Dendritic cell treated with granulocyte-macrophage colony-stimulating factor and Interleukin-4, amounts not matched to agents 40 ng/mL and 50 ng/mL, for 4 days (primary cell): ENCODE data around the gene FAM110A.
A peak's percentile ranks its signal among the peaks of the same experiment; 100 is the strongest.
"Not testable (repeated sequence)": the region's sequence is repeated elsewhere in the genome, so short reads cannot be mapped to it uniquely, and the experiment has no call there.

Source experiments
- H3K27ac Mint-ChIP-seq: one replicate; pipeline ENCODE4 v1.8.0; 2022; ENCODE audit warnings: mild to moderate bottlenecking, mixed read lengths
- H3K27me3 Mint-ChIP-seq: one replicate; pipeline ENCODE4 v1.8.0; 2022; ENCODE audit warnings: mild to moderate bottlenecking, mixed read lengths
- H3K36me3 Mint-ChIP-seq: one replicate; pipeline ENCODE4 v1.8.0; 2022; ENCODE audit warnings: low read depth, mixed read lengths
- H3K4me1 Mint-ChIP-seq: one replicate; pipeline ENCODE4 v1.8.0; 2022; ENCODE audit warnings: low read depth, mixed read lengths
- H3K4me3 Mint-ChIP-seq: one replicate; pipeline ENCODE4 v1.8.0; 2022; ENCODE audit warnings: mild to moderate bottlenecking, moderate library complexity, mixed read lengths
- H3K9me3 Mint-ChIP-seq: one replicate; pipeline ENCODE4 v1.8.0; 2022; ENCODE audit warnings: mixed read lengths
- intact Hi-C: fragments of 100-400 bp; cut with micrococcal nuclease; formaldehyde crosslinking; loops from one replicate; pipeline ENCODE4 v1.15.0; 2022

FAM110A gene

DNA sequence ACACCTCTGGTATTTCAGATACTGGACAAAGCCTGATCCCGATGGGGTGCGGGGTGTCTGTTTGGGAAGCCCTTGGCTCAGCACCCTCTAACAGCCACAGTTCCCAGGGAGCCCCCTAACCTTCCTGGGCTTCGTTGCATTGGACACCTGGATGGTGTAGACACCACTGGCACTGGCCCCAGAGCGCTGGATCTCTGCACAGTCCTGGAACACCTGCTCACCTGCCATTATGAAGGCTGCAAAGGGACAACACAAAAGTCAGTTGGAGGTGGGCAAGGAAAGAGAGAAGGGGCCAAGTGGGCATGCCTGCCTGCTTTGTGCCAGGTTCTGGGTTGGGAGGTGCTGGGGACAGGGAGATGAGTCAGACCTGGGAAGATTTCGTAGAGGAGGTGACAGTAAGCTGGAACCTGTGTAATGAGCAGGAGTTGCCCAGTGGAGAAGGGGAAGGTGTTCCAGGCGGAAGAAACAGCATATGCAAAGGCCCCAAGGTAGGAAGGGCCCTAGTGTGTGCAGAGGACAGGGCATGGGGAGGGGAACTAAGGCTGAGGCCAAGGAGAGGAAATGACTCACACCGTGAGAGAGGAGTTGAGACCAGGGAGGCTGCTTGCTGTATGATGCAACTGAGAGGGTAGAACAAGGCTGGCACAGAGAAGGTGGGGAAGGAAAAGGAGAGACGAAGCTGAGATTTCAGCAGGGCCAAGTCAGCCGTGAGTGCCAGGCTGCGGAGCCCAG is 47.7 kb downstream of the FAM110A start:
- H3K9me3 Mint-ChIP-seq = no peaks in the 10 kb centered on the region
- H3K4me3 Mint-ChIP-seq = no peak overlapping the region
- peaks cover 37% of the 10 kb centered on the region for H3K27me3 Mint-ChIP-seq

DNA sequence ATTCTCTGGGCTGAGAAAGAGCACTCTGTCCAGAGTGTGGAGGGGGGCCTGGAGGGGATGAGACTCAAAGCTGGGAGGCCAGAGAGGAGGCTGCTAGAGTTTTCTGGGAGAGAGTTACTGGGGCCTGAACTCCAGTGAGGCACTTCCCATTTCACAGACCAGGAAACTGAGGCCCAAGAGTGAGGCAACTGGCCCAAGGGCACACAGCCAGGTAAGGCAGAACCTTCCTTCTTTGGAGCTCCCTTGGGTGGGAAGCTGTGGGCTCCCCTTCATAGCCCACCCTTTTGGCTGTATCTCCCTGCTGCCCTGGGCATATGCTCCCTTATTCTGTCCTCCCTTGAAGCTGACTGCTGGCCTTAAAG is 48.2 kb downstream of the FAM110A start:
- Mint-ChIP-seq H3K4me1 (peaks cover 33% of the 10 kb centered on the region), H3K36me3 (no peaks in the 10 kb centered on the region), H3K4me3 (no peak overlapping the region), H3K9me3 (no peaks in the 10 kb centered on the region), H3K27me3 (peaks cover 38% of the 10 kb centered on the region), H3K27ac (no peak overlapping the region)
- intact Hi-C loops = loop anchor here (10.0 kb wide), 1 partner anchor 73 kb away; no protein-coding TSS in a partner anchor

More for the DNA sequence above, 47.7 kb downstream of the FAM110A start:
- H3K27ac Mint-ChIP-seq = no peak overlapping the region
- peaks cover 33% of the 10 kb centered on the region for H3K4me1 Mint-ChIP-seq
- intact Hi-C loops = loop anchor here (10.0 kb wide), 1 partner anchor 74 kb away; no protein-coding TSS in a partner anchor
- no peaks in the 10 kb centered on the region for H3K36me3 Mint-ChIP-seq

DNA sequence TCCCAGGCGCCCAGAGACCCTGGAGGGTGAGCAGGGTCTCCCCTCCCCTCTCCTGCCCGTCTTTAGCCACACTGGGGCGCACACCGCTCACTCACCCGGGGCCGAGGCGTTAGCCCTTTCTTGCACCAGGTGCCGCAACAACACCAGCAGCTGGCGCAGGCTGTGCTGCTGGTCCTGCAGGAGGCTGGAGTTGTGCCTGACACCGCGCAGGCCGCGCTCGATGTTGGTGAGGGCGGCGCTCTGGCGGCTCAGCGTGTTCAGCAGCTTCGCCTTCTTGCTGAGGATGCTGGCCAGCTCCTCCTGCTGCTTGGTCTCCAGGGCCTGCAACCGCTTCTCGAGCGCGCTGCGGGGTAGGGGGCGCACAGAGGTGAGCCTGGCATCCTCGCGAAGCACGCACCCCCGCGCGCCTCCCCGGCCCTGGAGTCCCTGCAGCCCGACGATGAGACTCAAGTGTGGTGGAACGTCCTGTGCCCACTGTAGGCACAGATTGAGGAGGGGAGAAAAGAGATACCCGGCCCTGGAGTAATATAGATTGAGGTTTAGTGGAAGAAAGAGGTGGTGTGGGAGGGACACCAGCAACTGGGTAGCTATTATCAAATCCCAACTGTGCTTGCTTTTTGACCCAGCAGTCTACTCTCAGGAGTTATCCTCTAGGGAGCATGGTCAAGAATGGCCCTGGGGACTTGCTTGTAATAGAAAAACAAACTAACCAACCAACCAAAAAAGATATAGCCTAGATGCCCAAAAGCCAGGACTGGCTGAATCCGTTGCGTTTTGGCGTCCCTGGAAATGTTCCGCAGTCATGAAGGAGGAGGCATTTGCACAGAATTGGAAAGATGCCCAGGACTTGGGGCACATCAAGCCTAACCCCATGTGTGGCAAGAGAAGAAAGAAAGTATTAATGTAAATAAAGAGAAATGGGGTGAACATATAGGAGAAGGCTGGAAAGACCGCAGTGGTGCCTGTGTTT is 51.8 kb downstream of the FAM110A start:
- H3K36me3 Mint-ChIP-seq = no peaks in the 10 kb centered on the region
- H3K27me3 Mint-ChIP-seq = peaks cover 37% of the 10 kb centered on the region
- intact Hi-C loops = loop anchor here (10.0 kb wide), 1 partner anchor 70 kb away; no protein-coding TSS in a partner anchor
- H3K4me3 Mint-ChIP-seq = no peak overlapping the region
- no peaks in the 10 kb centered on the region for H3K9me3 Mint-ChIP-seq
- peaks cover 48% of the 10 kb centered on the region for H3K4me1 Mint-ChIP-seq
- H3K27ac Mint-ChIP-seq = no peak overlapping the region

GRCh38 chr20:887137-887536 is 53.6 kb downstream of the FAM110A start:
- no peaks in the 10 kb centered on the region for H3K36me3 Mint-ChIP-seq
- no peak overlapping the region for H3K27ac Mint-ChIP-seq
- H3K4me3 Mint-ChIP-seq = no peak overlapping the region
- intact Hi-C loops = loop anchor here (10.0 kb wide), 1 partner anchor 68 kb away; no protein-coding TSS in a partner anchor
- no peaks in the 10 kb centered on the region for H3K9me3 Mint-ChIP-seq
- peaks cover 52% of the 10 kb centered on the region for H3K4me1 Mint-ChIP-seq
- H3K27me3 Mint-ChIP-seq = peaks cover 37% of the 10 kb centered on the region

GRCh38 chr20:888057-888456 is 54.5 kb downstream of the FAM110A start:
- Mint-ChIP-seq H3K36me3 (no peaks in the 10 kb centered on the region), H3K4me1 (peaks cover 55% of the 10 kb centered on the region), H3K27me3 (peaks cover 36% of the 10 kb centered on the region), H3K27ac (peak overlapping the region; percentile 35), H3K4me3 (no peak overlapping the region), H3K9me3 (no peaks in the 10 kb centered on the region)
- intact Hi-C loops = loop anchor here (10.0 kb wide), 1 partner anchor 67 kb away; no protein-coding TSS in a partner anchor

DNA sequence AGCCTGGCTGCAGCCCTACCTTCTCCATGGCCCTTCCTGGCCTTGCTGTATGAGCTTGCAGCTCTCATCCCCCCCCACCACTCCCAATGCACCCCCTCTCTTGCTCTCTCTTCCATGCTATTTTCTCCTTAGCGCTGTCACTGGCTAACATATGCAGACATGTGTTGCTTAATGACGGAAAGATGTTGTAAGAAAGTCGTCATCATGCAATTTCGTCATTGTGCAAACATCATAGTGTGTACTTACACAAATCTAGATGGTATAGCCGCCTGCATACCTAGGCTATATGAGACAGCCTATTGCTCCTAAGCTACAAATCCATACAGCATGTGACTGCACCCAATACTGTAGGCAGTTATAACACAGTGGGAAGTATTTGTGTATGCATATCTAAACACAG is 55.6 kb downstream of the FAM110A start:
- no peaks in the 10 kb centered on the region for H3K9me3 Mint-ChIP-seq
- peaks cover 66% of the 10 kb centered on the region for H3K4me1 Mint-ChIP-seq
- H3K27me3 Mint-ChIP-seq = peaks cover 26% of the 10 kb centered on the region
- intact Hi-C loops = loop anchor here (10.0 kb wide), 1 partner anchor 66 kb away; no protein-coding TSS in a partner anchor
- no peak overlapping the region for H3K4me3 Mint-ChIP-seq
- H3K27ac Mint-ChIP-seq = no peak overlapping the region
- no peaks in the 10 kb centered on the region for H3K36me3 Mint-ChIP-seq

DNA sequence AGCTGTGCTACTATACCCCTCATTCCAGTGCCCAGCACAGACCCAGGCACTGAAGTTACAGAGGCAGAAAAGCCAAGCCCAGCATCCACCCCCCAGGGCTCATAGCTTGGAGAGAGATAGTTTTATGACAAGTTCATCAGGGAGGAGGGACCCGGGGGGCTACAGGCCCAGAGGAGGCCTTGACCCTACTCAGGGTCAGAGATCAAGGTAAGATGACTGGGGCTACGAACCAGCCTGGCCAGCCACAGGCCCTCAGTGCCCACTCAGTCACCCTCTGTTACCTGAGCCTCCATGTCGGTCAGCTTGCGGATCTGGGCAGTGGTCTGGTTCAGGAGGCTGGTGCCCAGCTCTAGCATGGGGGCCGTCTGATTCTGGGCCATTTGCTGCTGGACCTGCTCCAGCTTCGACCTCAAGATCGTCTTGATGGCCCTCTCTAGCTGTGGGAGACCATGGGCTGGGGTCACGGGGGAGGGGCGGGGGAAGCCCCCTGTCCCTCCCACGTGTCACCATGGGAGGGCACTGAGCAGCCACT is 56.5 kb downstream of the FAM110A start:
- Mint-ChIP-seq H3K9me3 (no peaks in the 10 kb centered on the region), H3K27me3 (peaks cover 17% of the 10 kb centered on the region), H3K27ac (no peak overlapping the region), H3K4me1 (peaks cover 66% of the 10 kb centered on the region), H3K36me3 (no peaks in the 10 kb centered on the region), H3K4me3 (no peak overlapping the region)
- intact Hi-C loops = loop anchor here (10.0 kb wide), 1 partner anchor 65 kb away; no protein-coding TSS in a partner anchor

DNA sequence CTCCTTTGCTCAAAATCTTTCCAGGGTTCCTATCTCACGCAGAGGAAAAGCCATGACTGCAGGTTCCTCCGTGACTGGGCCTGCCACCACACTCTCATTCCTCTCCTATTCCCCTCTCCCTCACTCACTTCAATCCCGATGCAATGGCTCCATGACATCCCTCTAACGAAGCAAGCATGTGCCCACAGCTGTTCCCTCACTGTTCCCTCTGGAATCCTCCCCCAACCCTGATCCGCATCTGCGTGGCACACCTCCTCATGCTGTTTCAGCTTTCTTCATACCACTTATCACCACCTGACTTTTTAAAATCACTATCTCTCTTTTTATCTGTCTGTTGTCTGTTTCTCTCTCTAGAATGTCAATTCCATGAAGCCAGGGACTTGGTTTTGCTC is 57.1 kb downstream of the FAM110A start:
- no peak overlapping the region for H3K4me3 Mint-ChIP-seq
- peaks cover 60% of the 10 kb centered on the region for H3K4me1 Mint-ChIP-seq
- peaks cover 11% of the 10 kb centered on the region for H3K27me3 Mint-ChIP-seq
- no peaks in the 10 kb centered on the region for H3K9me3 Mint-ChIP-seq
- intact Hi-C loops = no loop called here
- peak overlapping the region; percentile 8 for H3K27ac Mint-ChIP-seq
- H3K36me3 Mint-ChIP-seq = no peaks in the 10 kb centered on the region

GRCh38 chr20:891058-891705 is 57.7 kb downstream of the FAM110A start:
- Mint-ChIP-seq H3K27ac (peak overlapping the region; percentile 47), H3K4me3 (peak overlapping the region; percentile 20), H3K4me1 (peaks cover 57% of the 10 kb centered on the region), H3K36me3 (no peaks in the 10 kb centered on the region), H3K9me3 (no peaks in the 10 kb centered on the region), H3K27me3 (peaks cover 5% of the 10 kb centered on the region)
- intact Hi-C loops = no loop called here

DNA sequence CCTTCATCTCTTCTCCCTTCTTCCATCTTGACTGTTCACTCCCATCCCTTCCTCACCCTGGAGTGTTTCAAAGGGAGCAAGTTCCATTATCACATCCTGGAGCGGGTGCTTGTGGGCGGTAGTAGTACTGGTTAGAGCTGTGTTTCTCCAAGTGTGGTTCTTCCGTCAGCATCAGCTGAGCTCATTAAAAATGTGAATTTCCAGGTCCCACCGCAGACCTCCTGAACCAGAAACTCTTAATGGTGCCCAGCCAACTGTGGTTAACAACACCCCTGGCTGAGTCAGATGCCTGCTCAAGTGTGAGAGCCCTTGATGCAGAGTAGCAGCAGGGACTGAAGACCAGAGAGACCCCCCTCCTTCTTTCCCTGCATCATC is 58.2 kb downstream of the FAM110A start:
- Mint-ChIP-seq H3K36me3 (no peaks in the 10 kb centered on the region), H3K4me3 (peak overlapping the region; percentile 20)

DNA sequence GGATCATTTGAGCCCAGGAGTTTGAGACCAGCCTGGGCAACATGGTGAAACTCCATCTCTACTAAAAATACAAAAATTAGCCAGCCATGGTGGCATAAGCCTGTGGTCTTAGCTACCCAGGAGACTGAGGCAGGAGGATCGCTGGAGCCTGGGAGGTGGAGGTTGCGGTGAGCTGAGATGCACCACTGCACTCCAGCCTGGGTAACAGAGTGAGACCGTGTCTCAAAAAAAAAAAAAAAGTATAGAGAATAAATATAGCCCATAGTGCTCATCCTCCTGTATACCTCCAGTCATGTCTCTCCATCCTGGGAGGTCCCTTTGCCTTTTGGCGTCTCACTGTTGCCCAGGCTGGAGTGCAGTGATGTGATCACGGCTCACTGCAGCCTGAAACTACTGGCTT is 58.9 kb downstream of the FAM110A start:
- H3K4me1 Mint-ChIP-seq = peaks cover 57% of the 10 kb centered on the region
- H3K36me3 Mint-ChIP-seq, intact Hi-C loops, H3K9me3 Mint-ChIP-seq, H3K27me3 Mint-ChIP-seq, H3K4me3 Mint-ChIP-seq: not testable (repeated sequence)
- H3K27ac Mint-ChIP-seq = peak overlapping the region; percentile 40

More for the DNA sequence above, 58.2 kb downstream of the FAM110A start:
- Mint-ChIP-seq H3K4me1 (peaks cover 57% of the 10 kb centered on the region), H3K27me3 (peaks cover 4% of the 10 kb centered on the region), H3K27ac (peak overlapping the region; percentile 47), H3K9me3 (peaks cover 3% of the 10 kb centered on the region)
- intact Hi-C loops = no loop called here
